GM21360 (cell line): ENCODE measurements around the gene SMIM41.
A peak's percentile ranks its signal among the peaks of the same experiment; 100 is the strongest.

Source experiments
- ATAC-seq: cut with Tn5 transposase; IDR thresholded peaks from one replicate; pipeline ENCODE4 v1.9.1; 2021; ENCODE audit warnings: mild to moderate bottlenecking, moderate library complexity; ENCODE audit not compliant: unreplicated experiment

Gene SMIM41

GRCh38 chr12:52062167-52063081, 17.1 kb upstream of the SMIM41 start:
- no peak for ATAC-seq

- ATAC-seq: no peak
These were observed 16.2 kb upstream of the SMIM41 start for GRCh38 chr12:52063082-52063924.

- no peak for ATAC-seq
These were observed 15.4 kb upstream of the SMIM41 start for GRCh38 chr12:52063981-52064649.

- no peak for ATAC-seq
These were observed 13.0 kb upstream of the SMIM41 start for GRCh38 chr12:52066346-52067080.

DNA sequence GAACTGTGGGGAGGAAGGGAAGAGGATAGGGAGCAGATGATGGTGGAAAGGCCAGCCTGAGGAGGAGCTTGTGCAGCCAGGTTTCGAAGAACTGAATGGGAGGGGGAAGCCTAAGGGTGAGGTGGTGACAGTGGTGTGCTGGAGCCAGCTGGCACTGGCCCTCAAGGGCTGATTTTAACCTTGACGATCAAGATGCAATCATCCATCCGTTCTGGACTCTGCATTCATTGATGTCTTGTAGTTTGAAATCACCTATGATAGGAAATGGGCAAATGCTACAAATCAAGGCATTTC, 12.5 kb upstream of the SMIM41 start:
- no peak for ATAC-seq

- peak; percentile 91 for ATAC-seq
These were observed 9.9 kb upstream of the SMIM41 start, which contains the start of gene ATG101 for GRCh38 chr12:52069327-52070184. ATG101 (plus strand) TSS chr12:52069978; CDS start chr12:52073651, 3,673 bp downstream.

DNA sequence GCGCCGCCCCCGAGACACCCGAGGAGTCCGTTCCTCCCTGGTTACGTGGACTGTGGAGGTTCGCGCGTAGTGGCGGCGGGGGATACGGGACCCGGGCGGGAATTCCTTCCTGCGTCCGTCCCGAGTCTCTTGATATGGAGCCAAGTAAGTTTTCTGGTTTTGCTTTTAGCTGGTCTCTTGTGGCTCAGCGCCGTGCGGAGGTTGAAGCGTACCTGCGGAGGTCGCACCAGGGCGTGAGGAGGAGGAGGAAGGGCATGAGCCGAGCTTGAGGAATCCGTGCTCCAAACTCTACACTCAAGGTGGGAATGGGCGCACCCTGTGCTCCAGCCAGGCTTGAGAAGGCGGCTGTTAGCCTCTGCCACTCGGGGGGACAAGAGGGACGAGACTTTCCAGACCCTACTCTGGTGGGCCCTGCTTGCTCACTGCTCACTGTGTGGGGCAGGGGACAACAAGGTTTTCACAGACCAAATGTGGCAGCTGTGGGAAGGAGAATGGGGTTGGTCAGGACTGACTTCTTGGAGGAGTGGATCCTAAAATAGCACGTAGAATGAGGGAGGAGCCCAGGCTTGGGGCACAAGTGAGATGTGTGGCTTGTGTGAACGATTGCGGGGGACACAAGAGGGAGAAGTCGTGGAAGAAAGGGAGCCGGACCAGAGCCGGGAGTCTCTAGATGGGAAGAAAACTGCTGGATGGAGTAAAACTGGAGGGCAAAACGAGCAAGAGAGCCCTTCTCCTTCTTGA, 9.1 kb upstream of the SMIM41 start:
- ATAC-seq: peak; percentile 6

DNA sequence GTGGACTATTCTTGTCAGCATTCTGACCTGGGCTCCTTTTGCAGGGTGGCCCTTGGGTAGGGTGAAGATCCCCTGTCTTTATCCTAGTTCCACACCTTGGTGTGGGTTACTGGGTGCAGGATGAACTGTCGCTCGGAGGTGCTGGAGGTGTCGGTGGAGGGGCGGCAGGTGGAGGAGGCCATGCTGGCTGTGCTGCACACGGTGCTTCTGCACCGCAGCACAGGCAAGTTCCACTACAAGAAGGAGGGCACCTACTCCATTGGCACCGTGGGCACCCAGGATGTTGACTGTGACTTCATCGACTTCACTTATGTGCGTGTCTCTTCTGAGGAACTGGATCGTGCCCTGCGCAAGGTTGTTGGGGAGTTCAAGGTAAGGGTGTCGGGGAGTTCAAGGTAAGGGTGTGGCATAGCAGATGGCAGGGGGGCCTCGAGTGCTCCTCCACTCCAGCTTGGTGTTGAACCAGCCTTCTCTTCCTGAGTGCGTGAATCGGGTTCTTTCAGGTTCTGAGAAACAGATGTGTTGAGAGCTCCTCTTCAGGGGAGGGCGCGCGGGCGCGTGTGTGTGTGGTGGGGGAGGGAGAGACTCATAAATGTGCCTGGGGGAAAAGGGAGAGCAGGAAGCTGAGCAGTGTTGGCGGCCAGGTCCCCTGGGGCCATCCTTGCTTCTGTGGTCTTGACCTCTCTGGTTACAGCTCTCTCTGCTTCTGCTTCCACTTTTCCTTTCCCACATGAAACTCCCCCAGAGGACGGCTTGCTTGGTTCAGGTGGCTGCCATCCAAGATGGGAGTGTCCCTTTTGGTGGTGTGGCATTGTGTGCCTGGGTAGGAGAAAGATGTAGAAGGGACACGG, 5.7 kb upstream of the SMIM41 start:
- ATAC-seq: no peak

- ATAC-seq: no peak
These were observed 4.4 kb upstream of the SMIM41 start for GRCh38 chr12:52074971-52075724.

DNA sequence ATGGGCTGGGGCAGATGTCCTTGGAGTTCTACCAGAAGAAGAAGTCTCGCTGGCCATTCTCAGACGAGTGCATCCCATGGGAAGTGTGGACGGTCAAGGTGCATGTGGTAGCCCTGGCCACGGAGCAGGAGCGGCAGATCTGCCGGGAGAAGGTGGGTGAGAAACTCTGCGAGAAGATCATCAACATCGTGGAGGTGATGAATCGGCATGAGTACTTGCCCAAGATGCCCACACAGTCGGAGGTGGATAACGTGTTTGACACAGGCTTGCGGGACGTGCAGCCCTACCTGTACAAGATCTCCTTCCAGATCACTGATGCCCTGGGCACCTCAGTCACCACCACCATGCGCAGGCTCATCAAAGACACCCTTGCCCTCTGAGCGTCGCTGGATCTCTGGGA, 2.7 kb upstream of the SMIM41 start:
- no peak for ATAC-seq

DNA sequence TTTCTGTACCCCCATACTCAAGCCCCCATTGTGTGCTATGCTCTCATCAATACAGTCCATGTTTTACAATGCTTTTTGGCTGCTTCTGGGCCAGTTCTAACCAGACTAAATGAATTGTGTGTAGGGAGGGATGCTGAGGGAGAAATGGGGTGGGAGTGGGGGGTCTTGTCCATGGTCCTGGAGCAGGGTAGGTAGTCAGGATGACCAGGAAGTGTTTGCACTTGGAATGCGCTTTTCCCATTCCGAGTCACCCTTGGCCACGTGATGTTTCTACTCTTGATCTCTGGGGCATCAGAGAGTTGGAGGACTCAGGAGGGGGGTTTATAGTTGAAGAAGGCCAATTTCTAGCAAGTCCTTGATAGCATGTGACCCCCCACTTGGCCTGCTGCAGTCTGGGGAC, 1.2 kb upstream of the SMIM41 start:
- no peak for ATAC-seq

DNA sequence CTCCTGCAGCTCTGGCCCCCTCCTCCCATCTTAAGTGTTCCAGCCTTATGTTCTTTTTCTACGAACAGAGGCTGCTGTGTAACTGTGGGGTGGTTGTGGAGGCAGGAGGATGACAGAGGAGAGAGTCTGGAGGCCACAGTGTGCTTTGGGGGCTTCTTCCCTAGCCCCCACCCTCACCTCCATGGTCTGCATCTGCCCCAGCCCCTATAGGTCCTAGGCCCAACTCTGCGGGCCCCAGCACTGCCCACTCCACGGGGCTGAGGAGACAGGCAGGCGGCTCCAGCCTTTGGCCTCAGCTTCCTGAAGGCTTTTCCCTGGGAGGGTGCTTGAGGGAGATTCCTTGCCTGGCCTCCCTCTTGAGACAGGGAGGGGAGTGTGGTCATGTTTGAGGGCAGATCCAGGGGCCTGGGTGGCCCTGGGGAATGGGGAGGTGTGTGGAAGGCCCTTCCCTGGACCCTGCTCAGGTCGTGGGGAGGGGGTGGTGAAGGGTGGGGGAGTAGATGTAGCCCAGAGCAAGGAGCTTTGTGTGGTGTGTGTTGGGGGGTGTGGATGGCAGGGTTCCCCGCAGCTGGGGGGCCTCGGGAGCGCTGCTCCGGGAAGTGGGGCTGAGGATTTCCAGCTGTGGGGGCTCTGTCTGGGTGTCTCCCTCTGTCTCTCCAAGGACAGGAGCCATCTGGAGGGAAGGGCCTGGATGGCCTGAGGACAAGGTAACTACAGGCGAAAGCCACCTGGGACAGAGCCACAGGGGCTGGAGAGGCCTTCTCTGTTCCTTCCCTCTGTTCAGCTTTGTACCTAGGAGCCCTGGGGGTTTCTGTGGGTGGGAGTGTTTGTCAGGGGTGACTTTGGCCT, 1.1 kb downstream of the SMIM41 start:
- ATAC-seq: no peak

GRCh38 chr12:52081263-52081733, 1.8 kb downstream of the SMIM41 start:
- ATAC-seq: no peak

DNA sequence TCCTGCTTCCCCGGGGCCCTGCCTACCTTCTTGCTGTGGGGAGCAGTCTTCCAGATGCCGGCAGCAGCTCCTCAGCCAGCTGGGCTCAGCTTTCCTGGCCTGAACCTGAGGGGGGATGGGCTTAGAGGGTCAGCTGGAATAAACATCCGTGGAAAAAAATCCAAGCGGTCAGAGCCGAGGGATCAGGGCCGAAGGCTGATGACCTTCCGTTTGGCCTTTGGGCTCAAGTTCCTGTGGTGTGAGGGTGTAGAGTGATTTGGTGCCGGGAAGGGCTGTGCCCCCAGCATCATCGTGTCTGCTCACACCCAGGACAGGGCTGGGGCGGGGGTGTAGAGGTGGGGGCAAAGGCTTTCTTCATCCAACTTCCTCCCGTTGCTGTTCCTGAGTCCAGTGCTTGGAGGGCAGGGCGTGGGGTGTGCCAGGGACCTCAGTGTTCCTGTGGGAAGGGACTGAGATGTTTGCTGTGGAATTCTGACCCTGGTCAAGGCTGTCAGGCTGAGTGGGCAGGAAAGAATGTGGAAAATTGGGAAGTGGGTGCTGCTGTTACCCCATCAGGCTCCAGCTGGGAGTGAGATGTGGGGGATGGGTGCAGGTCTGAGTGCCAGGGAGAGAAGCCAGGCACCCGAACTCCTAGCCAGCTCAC, 2.6 kb downstream of the SMIM41 start:
- ATAC-seq: no peak

- no peak for ATAC-seq
These were observed 3.1 kb downstream of the SMIM41 start for GRCh38 chr12:52082669-52082987.

DNA sequence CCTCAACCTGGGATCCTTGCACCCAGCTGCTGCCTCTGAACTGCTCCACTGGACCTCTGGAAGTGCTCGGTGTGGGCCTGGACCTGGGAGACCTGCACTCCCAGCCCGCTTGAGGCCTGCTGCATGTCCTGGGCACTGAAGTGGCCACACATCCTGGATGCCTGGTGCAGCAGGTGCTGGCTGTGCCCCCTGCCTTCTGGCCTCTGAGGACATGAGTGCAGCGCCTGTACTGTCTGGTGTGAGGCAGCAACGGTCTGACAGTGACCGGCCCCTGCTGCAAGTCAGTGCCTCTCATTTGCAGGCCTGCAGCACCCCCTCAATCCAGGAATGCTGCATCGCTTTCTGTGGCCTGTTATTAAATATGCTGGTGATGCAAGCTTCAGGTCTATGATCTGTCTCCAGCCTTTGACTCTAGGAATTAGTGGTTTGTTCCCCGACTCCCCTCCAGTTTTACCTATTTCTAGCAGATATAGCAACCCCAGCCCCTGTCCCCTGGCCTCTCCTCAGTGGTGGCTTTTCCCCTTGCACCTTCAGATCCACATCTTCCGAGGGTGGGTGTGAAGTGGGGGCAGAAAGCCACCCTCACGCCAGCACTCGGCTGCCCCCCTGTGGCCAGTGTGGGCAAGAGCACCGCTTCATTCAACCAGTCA, 3.6 kb downstream of the SMIM41 start:
- no peak for ATAC-seq
